ENCODE measurements around the gene PRKRA.

DNA sequence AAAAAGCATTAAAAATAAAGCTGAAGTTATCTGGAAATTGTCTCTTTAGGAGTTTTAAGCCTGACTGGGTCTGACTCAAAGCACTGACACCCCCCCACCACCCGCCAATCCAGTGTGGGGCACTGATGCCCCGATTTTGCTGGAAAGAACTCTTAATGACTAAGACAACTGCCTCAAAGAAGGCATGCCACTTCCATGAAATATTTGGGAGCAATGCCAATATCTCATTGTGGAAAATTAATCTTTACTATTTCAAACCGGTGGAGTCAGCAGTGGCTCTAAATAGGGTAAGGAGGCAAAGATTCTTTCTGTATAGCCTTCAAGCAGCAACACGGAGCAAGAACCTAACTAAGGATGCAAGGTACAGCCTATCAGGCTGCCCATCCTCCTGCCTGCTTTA, 23.0 kb upstream of the PRKRA start:
- TF ChIP-seq, protein P1, sequence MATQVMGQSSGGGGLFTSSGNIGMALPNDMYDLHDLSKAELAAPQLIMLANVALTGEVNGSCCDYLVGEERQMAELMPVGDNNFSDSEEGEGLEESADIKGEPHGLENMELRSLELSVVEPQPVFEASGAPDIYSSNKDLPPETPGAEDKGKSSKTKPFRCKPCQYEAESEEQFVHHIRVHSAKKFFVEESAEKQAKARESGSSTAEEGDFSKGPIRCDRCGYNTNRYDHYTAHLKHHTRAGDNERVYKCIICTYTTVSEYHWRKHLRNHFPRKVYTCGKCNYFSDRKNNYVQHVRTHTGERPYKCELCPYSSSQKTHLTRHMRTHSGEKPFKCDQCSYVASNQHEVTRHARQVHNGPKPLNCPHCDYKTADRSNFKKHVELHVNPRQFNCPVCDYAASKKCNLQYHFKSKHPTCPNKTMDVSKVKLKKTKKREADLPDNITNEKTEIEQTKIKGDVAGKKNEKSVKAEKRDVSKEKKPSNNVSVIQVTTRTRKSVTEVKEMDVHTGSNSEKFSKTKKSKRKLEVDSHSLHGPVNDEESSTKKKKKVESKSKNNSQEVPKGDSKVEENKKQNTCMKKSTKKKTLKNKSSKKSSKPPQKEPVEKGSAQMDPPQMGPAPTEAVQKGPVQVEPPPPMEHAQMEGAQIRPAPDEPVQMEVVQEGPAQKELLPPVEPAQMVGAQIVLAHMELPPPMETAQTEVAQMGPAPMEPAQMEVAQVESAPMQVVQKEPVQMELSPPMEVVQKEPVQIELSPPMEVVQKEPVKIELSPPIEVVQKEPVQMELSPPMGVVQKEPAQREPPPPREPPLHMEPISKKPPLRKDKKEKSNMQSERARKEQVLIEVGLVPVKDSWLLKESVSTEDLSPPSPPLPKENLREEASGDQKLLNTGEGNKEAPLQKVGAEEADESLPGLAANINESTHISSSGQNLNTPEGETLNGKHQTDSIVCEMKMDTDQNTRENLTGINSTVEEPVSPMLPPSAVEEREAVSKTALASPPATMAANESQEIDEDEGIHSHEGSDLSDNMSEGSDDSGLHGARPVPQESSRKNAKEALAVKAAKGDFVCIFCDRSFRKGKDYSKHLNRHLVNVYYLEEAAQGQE (IDR thresholded peaks at IDR 0.05; ENCODE audit: unreplicated experiment): no peak
- no peak for TF ChIP-seq EZH2 (IDR thresholded peaks at IDR 0.05; ENCODE audit: low read depth, unreplicated experiment)
- TF ChIP-seq, protein P2, sequence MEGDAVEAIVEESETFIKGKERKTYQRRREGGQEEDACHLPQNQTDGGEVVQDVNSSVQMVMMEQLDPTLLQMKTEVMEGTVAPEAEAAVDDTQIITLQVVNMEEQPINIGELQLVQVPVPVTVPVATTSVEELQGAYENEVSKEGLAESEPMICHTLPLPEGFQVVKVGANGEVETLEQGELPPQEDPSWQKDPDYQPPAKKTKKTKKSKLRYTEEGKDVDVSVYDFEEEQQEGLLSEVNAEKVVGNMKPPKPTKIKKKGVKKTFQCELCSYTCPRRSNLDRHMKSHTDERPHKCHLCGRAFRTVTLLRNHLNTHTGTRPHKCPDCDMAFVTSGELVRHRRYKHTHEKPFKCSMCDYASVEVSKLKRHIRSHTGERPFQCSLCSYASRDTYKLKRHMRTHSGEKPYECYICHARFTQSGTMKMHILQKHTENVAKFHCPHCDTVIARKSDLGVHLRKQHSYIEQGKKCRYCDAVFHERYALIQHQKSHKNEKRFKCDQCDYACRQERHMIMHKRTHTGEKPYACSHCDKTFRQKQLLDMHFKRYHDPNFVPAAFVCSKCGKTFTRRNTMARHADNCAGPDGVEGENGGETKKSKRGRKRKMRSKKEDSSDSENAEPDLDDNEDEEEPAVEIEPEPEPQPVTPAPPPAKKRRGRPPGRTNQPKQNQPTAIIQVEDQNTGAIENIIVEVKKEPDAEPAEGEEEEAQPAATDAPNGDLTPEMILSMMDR (conservative IDR thresholded peaks at IDR 0.05; ENCODE audit: low read depth in 2 of 2): no peak

Data from GM23338 (cell line).